ENCODE results near the gene CKLF.

DNA sequence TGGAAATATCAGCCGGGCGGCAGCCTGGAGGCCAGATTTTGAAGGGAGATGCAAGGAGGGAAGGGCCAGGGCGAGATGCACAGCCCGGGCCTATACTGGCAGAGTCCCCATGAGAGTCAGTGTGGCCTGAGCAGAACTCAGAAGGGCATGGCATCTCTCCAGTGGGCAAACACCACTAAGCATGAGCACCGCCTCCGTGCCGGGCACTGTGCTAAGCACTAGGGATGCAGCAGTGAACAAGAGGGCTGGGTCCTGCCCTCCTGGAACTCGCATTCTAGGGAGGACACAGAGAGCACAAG lies 35.9 kb upstream of the CKLF start:
- TF ChIP-seq, protein P1, sequence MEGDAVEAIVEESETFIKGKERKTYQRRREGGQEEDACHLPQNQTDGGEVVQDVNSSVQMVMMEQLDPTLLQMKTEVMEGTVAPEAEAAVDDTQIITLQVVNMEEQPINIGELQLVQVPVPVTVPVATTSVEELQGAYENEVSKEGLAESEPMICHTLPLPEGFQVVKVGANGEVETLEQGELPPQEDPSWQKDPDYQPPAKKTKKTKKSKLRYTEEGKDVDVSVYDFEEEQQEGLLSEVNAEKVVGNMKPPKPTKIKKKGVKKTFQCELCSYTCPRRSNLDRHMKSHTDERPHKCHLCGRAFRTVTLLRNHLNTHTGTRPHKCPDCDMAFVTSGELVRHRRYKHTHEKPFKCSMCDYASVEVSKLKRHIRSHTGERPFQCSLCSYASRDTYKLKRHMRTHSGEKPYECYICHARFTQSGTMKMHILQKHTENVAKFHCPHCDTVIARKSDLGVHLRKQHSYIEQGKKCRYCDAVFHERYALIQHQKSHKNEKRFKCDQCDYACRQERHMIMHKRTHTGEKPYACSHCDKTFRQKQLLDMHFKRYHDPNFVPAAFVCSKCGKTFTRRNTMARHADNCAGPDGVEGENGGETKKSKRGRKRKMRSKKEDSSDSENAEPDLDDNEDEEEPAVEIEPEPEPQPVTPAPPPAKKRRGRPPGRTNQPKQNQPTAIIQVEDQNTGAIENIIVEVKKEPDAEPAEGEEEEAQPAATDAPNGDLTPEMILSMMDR (conservative IDR thresholded peaks at IDR 0.05) = no peak
- peak; percentile 31; the same call in 1 of the 2 replicates for TF ChIP-seq ZFX (IDR thresholded peaks at IDR 0.05)
